Stimulated activated CD4-positive, alpha-beta T cell treated with anti-CD3 and anti-CD28 coated beads, Interleukin-12 subunit alpha, Interleukin-12 subunit beta, amount 100 ng/mL, for 48 hours (primary cell): ENCODE data around the gene DLG5.

Experiments
- DNase-seq, 3 donors: peaks; one replicate each; pipeline ENCODE4 v3.0.0-alpha.2; 2020; ENCODE audit warnings: low read depth in 2 of 3, low spot score in 1 of 3

The DLG5 gene

GRCh38 chr10:77955136-77955535, 28.6 kb upstream of the DLG5 start:
- no peak for DNase-seq

GRCh38 chr10:77949167-77949566, 22.6 kb upstream of the DLG5 start:
- no peak for DNase-seq

- no peak for DNase-seq
Observed at GRCh38 chr10:77946084-77946483, 19.5 kb upstream of the DLG5 start.

GRCh38 chr10:77944519-77944918, 18.0 kb upstream of the DLG5 start:
- no peak for DNase-seq

- no peak for DNase-seq
Observed at GRCh38 chr10:77943121-77943901, 16.8 kb upstream of the DLG5 start.

GRCh38 chr10:77941790-77942189, 15.2 kb upstream of the DLG5 start:
- no peak for DNase-seq

GRCh38 chr10:77940627-77941026, 14.1 kb upstream of the DLG5 start:
- no peak for DNase-seq

- DNase-seq, result no peak
Observed at GRCh38 chr10:77940225-77940624, 13.7 kb upstream of the DLG5 start.

GRCh38 chr10:77939561-77940001, 13.0 kb upstream of the DLG5 start:
- DNase-seq, result no peak

- DNase-seq, result no peak
Observed at GRCh38 chr10:77936697-77937567, 10.4 kb upstream of the DLG5 start.

GRCh38 chr10:77932016-77932715, 5.6 kb upstream of the DLG5 start:
- DNase-seq, result no peak

- no peak for DNase-seq
Observed at GRCh38 chr10:77927402-77928246, 1.1 kb upstream of the DLG5 start.

- peak in 2 of 3 donors; percentile 6 to 8 for DNase-seq
Observed at GRCh38 chr10:77925795-77926565, 575 bp downstream of the DLG5 start.

GRCh38 chr10:77925410-77925794, 1.2 kb downstream of the DLG5 start:
- DNase-seq, result no peak

GRCh38 chr10:77922566-77923179, 3.9 kb downstream of the DLG5 start:
- no peak for DNase-seq

- DNase-seq, result no peak
Observed at GRCh38 chr10:77922055-77922454, 4.5 kb downstream of the DLG5 start.

GRCh38 chr10:77921395-77921794, 5.2 kb downstream of the DLG5 start:
- DNase-seq, result no peak

GRCh38 chr10:77920495-77920894, 6.1 kb downstream of the DLG5 start:
- DNase-seq, result no peak

- DNase-seq, result no peak
Observed at GRCh38 chr10:77919713-77920108, 6.8 kb downstream of the DLG5 start.
